Activated effector memory CD4-positive, alpha-beta T cell treated with Interleukin-2 at 50 U/mL for 16 hours (primary cell): ENCODE results near the gene COPG2.

ENCODE experiments used
- DNase-seq: peaks from one replicate; pipeline ENCODE4 v3.0.0-alpha.2; 2020

Gene COPG2

DNA sequence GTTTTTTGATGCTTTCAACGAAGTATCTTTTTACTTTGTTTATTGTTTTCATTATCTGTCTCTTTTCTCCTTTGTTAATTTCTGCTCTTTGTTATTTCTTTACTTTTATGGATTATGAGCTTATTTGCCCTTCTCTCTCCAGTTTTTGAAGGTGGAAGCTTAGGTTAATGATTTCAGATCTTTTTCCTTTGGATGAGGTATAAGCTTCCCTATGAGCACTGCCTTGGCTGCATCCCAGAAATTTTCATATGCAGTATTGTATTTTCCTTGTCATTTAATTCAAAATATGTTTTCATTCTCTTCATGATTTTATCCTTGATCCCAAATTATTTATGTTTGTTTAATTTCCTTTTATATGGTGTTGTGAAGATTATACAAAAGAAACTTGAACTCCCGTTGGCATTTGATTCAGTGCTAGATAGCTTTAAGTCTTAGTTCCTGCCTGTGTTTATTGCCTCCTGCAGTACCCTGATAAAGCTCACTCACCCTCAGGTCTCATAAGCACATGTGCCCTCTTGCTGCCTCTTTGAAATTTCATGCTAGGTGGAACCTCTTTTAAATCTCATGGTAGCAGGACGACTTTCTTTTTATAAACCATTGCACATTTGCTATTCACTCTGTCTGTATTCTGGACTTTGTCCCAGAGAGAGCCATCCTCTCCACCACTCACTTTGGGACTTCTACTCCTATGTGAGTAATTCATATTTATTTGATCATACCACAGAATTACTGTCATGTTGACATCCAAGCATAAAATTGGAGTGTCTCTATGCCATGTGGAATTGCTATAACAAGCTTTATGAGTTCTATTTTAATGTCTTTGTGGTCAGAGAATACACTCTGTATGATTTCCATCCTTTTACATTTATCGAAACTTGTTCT is 204.8 kb downstream of the COPG2 start:
- DNase-seq, result no peak

DNA sequence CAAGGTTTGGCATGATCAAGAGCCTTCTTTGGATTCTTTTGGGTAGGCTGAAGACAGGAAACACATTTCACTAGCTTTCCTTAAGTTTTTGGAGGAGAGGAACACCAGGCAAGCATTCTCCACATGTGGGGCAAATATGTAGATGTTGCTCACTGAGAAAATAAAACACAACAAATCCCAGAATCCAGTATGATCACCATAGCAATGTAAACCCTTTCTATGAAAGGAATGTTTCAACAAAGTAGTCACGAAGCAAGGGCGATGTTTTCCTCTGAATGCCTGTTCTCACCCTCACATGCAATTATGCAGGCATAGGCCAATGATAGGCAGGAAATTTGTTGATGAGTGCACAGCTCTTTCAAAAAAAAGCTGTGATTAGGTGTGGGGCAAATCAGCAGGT is 207.3 kb downstream of the COPG2 start:
- DNase-seq, result no peak

DNA sequence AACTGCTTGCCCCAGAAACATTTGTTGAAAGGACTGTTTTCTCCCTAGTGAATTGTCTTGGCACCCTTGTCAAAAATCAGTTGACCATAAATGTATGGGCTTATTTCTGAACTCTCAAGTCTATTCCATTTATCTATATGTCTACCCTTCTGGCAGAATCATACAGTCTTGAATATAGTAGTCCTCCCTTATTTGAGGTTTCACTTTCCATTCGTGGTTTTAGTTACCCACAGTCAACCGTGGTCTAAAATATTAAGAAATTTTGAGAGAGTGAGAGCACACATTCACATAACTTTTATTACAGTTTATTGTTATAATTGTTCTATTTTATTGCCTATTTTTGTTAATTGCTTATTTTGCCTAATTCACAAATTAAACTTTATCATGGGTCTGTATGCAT is 210.3 kb downstream of the COPG2 start:
- no peak for DNase-seq
